NOMO-1 treated with dmso at 0.1 percent for 144 hours (cell line): ENCODE results near the gene CARD11.

Experiments
- DNase-seq: peaks from one replicate; lab custom pipeline; 2025; ENCODE audit not compliant: unreplicated experiment; lab: John Stamatoyannopoulos, UW

Gene CARD11

GRCh38 chr7:2880874-2881533 lies 162.7 kb downstream of the CARD11 start:
- DNase-seq: no peak

- no peak for DNase-seq
These were observed 163.6 kb downstream of the CARD11 start for GRCh38 chr7:2880051-2880450.

GRCh38 chr7:2879354-2879753 lies 164.3 kb downstream of the CARD11 start:
- DNase-seq: no peak

GRCh38 chr7:2878306-2878705 lies 165.4 kb downstream of the CARD11 start:
- DNase-seq: no peak

- no peak for DNase-seq
These were observed 167.5 kb downstream of the CARD11 start for GRCh38 chr7:2876031-2876731.

- DNase-seq: no peak
These were observed 169.7 kb downstream of the CARD11 start for GRCh38 chr7:2873686-2874551.

GRCh38 chr7:2873146-2873545 lies 170.5 kb downstream of the CARD11 start:
- DNase-seq: no peak

GRCh38 chr7:2872296-2872874 lies 171.3 kb downstream of the CARD11 start:
- DNase-seq: no peak

GRCh38 chr7:2870471-2870931 lies 173.2 kb downstream of the CARD11 start:
- DNase-seq: no peak

GRCh38 chr7:2869981-2870380 lies 173.7 kb downstream of the CARD11 start:
- DNase-seq: no peak

GRCh38 chr7:2866601-2867000 lies 177.1 kb downstream of the CARD11 start:
- no peak for DNase-seq

- DNase-seq: no peak
These were observed 178.5 kb downstream of the CARD11 start for GRCh38 chr7:2864999-2865670.

- DNase-seq: no peak
These were observed 179.3 kb downstream of the CARD11 start for GRCh38 chr7:2864204-2864985.

- peak; percentile 96 for DNase-seq
These were observed 180.1 kb downstream of the CARD11 start for GRCh38 chr7:2863461-2864066.

- no peak for DNase-seq
These were observed 180.8 kb downstream of the CARD11 start for GRCh38 chr7:2862831-2863361.

- no peak for DNase-seq
These were observed 182.2 kb downstream of the CARD11 start for GRCh38 chr7:2861509-2861908.

GRCh38 chr7:2860627-2861133 lies 183.0 kb downstream of the CARD11 start:
- DNase-seq: no peak

- DNase-seq: no peak
These were observed 183.7 kb downstream of the CARD11 start for GRCh38 chr7:2859952-2860351.

- DNase-seq: no peak
These were observed 185.0 kb downstream of the CARD11 start for GRCh38 chr7:2858621-2859020.
